Measurements from ENCODE around the gene AGBL1.

GRCh38 chr15:86201313-86202008, 121.8 kb downstream of the AGBL1 start:
- TF ChIP-seq CTCF (IDR thresholded peaks at IDR 0.05) (no peak), POLR2A (IDR thresholded peaks at IDR 0.05) (no peak)

All from Peyer's patch (tissue), 4 donors.